KBM-7 (cell line): Measurements from ENCODE around the gene BMERB1.
A peak's percentile ranks its signal among the peaks of the same experiment; 100 is the strongest.

ENCODE experiments used
- DNase-seq: peaks from one replicate; pipeline ENCODE4 v3.0.0-alpha.2; 2015
- in situ Hi-C: fragments of 300-500 bp; cut with MboI; formaldehyde crosslinking; loops from 2 replicates; pipeline ENCODE4 v1.14.3; 2020; ENCODE audit warnings: low sequenced_read_pairs, low pct_unique_long_range_greater_than_20kb, mixed read lengths

The BMERB1 gene

GRCh38 chr16:15515992-15516391 is 81.6 kb downstream of the BMERB1 start:
- in situ Hi-C loops: no loop called here
- no peak for DNase-seq

GRCh38 chr16:15516609-15517008 is 82.2 kb downstream of the BMERB1 start:
- DNase-seq: no peak
- in situ Hi-C loops: no loop called here

GRCh38 chr16:15517743-15518377 is 83.5 kb downstream of the BMERB1 start:
- in situ Hi-C loops: no loop called here
- no peak for DNase-seq

- in situ Hi-C loops: no loop called here
- DNase-seq: no peak
These were observed 84.3 kb downstream of the BMERB1 start for GRCh38 chr16:15518381-15519351.

GRCh38 chr16:15519790-15520189 is 85.4 kb downstream of the BMERB1 start:
- no peak for DNase-seq
- in situ Hi-C loops: no loop called here

- no peak for DNase-seq
- in situ Hi-C loops: no loop called here
These were observed 87.0 kb downstream of the BMERB1 start for GRCh38 chr16:15521390-15521757.

GRCh38 chr16:15521758-15522509 is 87.5 kb downstream of the BMERB1 start:
- DNase-seq: no peak
- in situ Hi-C loops: no loop called here

GRCh38 chr16:15523092-15523541 is 88.7 kb downstream of the BMERB1 start:
- peak; percentile 54 for DNase-seq
- in situ Hi-C loops: no loop called here

- in situ Hi-C loops: no loop called here
- DNase-seq: no peak
These were observed 89.6 kb downstream of the BMERB1 start for GRCh38 chr16:15523939-15524338.

- in situ Hi-C loops: no loop called here
- DNase-seq: no peak
These were observed 90.6 kb downstream of the BMERB1 start for GRCh38 chr16:15524966-15525365.

GRCh38 chr16:15526097-15526496 is 91.7 kb downstream of the BMERB1 start:
- in situ Hi-C loops: no loop called here
- no peak for DNase-seq

GRCh38 chr16:15526731-15527130 is 92.3 kb downstream of the BMERB1 start:
- DNase-seq: no peak
- in situ Hi-C loops: no loop called here

GRCh38 chr16:15529673-15530072 is 95.3 kb downstream of the BMERB1 start:
- no peak for DNase-seq
- in situ Hi-C loops: no loop called here

- DNase-seq: no peak
- in situ Hi-C loops: no loop called here
These were observed 95.7 kb downstream of the BMERB1 start for GRCh38 chr16:15530085-15530484.

GRCh38 chr16:15532825-15533224 is 98.4 kb downstream of the BMERB1 start:
- in situ Hi-C loops: no loop called here

GRCh38 chr16:15533386-15533785 is 99.0 kb downstream of the BMERB1 start:
- in situ Hi-C loops: no loop called here
- DNase-seq: no peak

More at GRCh38 chr16:15532825-15533224, 98.4 kb downstream of the BMERB1 start:
- no peak for DNase-seq

GRCh38 chr16:15535772-15536171 is 101.4 kb downstream of the BMERB1 start:
- in situ Hi-C loops: no loop called here

GRCh38 chr16:15536843-15537242 is 102.5 kb downstream of the BMERB1 start:
- in situ Hi-C loops: no loop called here
- no peak for DNase-seq

More at GRCh38 chr16:15535772-15536171, 101.4 kb downstream of the BMERB1 start:
- DNase-seq: no peak

GRCh38 chr16:15538507-15538906 is 104.1 kb downstream of the BMERB1 start:
- in situ Hi-C loops: no loop called here
- no peak for DNase-seq

GRCh38 chr16:15539197-15539596 is 104.8 kb downstream of the BMERB1 start:
- in situ Hi-C loops: no loop called here
- DNase-seq: no peak
